HUES6 (cell line): Measurements from ENCODE around the gene GRPEL2.

Source experiments
- H3K27ac ChIP-seq: 2 replicates; pipeline ENCODE4 v1.7.0; 2013; ENCODE audit warnings: low read depth, mild to moderate bottlenecking, low read length, inconsistent platforms
- H3K27me3 ChIP-seq: 2 replicates; pipeline ENCODE4 v1.6.1; 2013; ENCODE audit warnings: low read length; ENCODE audit not compliant: control insufficient read depth, insufficient read depth
- H3K36me3 ChIP-seq: 2 replicates; pipeline ENCODE4 v1.6.1; 2013; ENCODE audit warnings: low read length; ENCODE audit not compliant: control insufficient read depth, insufficient read depth
- H3K4me1 ChIP-seq: 2 replicates; pipeline ENCODE4 v1.6.1; 2013; ENCODE audit warnings: low read length; ENCODE audit not compliant: control insufficient read depth, insufficient read depth
- H3K4me3 ChIP-seq: 2 replicates; pipeline ENCODE4 v1.5.1; 2013; ENCODE audit warnings: low read depth, low read length
- H3K9ac ChIP-seq: one replicate; pipeline ENCODE4 v1.6.1; 2013; ENCODE audit warnings: mild to moderate bottlenecking, low read length
- H3K9me3 ChIP-seq: 2 replicates; pipeline ENCODE4 v1.6.1; 2013; ENCODE audit warnings: low read depth, low read length; ENCODE audit not compliant: control insufficient read depth, insufficient read depth

The GRPEL2 gene

DNA sequence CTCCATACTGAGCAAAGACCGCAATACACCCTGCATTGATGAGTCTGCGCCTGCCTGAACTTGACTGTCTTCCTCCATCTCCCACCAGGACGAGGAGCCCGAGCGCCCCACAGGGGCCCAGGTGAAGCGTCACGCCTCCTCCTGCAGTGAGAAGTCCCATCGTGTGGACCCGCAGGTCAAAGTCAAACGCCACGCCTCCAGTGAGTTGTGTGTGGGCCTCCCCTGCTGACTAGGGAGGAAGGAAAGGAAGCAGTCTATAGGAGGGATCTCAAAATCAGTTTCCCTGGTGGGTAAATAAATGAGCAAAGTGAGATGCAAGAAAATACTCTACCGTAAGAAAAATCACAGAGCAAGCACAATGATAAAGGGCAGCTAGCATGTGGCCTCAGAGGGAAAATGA is 22.8 kb upstream of the GRPEL2 start:
- H3K27me3 ChIP-seq = no peaks in the 10 kb centered on the region
- H3K9ac ChIP-seq = no peak overlapping the region
- no peak overlapping the region for H3K27ac ChIP-seq
- H3K36me3 ChIP-seq = no peaks in the 10 kb centered on the region
- H3K9me3 ChIP-seq = no peaks in the 10 kb centered on the region
- peaks cover 16% of the 10 kb centered on the region for H3K4me1 ChIP-seq
- no peak overlapping the region for H3K4me3 ChIP-seq

DNA sequence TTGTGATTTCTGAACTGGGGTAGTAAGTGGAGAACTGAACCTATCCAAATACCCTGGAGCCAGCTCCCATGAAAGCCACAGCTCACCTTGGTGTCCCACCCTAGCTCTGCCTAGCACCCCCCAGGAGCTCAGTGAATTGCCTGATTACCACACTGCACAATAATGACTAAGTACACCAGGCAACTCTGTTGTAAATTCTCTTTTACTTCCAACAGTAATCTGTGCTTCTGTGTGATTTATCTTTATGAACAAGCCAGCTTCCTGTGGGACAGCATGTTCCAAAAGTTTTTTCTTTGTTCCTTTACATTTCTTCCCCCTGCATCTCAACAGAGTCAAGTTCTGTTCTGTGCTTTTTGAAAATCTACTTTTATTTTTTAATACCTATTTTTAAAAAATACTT is 22.1 kb upstream of the GRPEL2 start:
- H3K9ac ChIP-seq = no peak overlapping the region
- H3K4me3 ChIP-seq = no peak overlapping the region
- H3K27me3 ChIP-seq = no peaks in the 10 kb centered on the region
- no peaks in the 10 kb centered on the region for H3K36me3 ChIP-seq
- H3K4me1 ChIP-seq = peaks cover 14% of the 10 kb centered on the region; the same call in 1 of the 2 replicates
- no peaks in the 10 kb centered on the region for H3K9me3 ChIP-seq
- H3K27ac ChIP-seq = no peak overlapping the region

DNA sequence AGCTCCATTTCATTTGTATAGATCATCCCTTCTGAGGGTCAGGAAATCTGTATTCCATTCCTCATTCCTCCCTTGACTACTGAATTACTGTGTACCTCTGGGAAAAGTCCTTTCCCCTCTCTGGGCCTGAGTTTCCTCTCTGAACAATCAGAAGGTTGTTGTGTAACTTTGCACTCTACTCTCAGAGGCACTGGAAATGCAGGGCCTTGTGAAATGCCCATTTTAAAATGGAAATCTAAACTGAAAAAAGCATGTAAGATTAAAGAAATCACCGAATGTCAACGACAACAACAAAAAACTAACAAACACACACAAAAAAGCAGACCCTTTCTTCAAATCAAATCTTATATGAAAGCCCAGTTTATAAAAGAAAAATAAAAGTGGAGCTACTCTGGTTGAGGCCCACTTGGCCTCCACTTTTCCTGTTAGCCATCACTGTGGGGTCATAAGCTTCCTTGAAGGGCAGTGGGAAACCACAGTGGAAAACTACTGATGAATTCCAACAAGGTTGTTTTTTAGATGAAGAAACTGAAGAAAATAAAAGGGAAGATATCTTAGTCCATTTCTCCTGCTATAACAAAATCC is 21.6 kb upstream of the GRPEL2 start:
- Histone ChIP-seq H3K27ac (no peak overlapping the region), H3K4me1 (peaks cover 14% of the 10 kb centered on the region; the same call in 1 of the 2 replicates), H3K4me3 (no peak overlapping the region), H3K36me3 (no peaks in the 10 kb centered on the region), H3K9ac (no peak overlapping the region), H3K9me3 (no peaks in the 10 kb centered on the region), H3K27me3 (no peaks in the 10 kb centered on the region)

GRCh38 chr5:149324641-149325040 is 20.7 kb upstream of the GRPEL2 start:
- H3K4me3 ChIP-seq = no peak overlapping the region
- H3K9me3 ChIP-seq = no peaks in the 10 kb centered on the region
- no peaks in the 10 kb centered on the region for H3K36me3 ChIP-seq
- no peak overlapping the region for H3K9ac ChIP-seq
- no peak overlapping the region for H3K27ac ChIP-seq
- no peaks in the 10 kb centered on the region for H3K27me3 ChIP-seq
- peaks cover 14% of the 10 kb centered on the region; the same call in 1 of the 2 replicates for H3K4me1 ChIP-seq

DNA sequence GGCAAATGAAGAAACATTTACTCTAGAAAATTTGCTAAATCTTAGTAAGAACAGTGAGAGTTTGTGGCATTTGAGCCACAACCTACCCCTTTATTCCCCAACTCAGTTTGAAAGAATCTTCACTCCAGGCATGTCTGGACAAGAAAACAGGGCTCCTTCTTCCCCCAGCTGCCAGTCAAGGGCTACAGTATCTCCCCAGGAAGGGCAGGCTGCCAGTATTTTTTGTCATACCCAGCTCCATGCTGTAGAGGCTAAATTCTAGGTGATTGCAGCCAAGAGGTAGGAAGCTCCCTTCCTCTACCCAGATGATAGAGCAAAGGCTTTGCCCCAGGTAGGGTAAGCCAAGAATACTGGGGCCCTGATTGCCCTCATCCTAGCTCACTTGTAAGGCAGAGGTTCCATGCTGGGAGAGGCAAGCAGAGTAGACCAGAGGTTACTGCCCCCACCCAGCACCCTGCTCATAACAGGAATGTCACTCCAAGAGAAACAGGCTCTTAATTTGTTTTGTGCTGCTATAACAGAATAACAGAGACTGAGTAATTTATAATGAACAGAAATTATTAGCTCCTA is 20.0 kb upstream of the GRPEL2 start:
- Histone ChIP-seq H3K4me1 (peaks cover 14% of the 10 kb centered on the region; the same call in 1 of the 2 replicates), H3K27me3 (no peaks in the 10 kb centered on the region), H3K36me3 (no peaks in the 10 kb centered on the region), H3K27ac (no peak overlapping the region), H3K4me3 (no peak overlapping the region), H3K9ac (no peak overlapping the region), H3K9me3 (no peaks in the 10 kb centered on the region)

DNA sequence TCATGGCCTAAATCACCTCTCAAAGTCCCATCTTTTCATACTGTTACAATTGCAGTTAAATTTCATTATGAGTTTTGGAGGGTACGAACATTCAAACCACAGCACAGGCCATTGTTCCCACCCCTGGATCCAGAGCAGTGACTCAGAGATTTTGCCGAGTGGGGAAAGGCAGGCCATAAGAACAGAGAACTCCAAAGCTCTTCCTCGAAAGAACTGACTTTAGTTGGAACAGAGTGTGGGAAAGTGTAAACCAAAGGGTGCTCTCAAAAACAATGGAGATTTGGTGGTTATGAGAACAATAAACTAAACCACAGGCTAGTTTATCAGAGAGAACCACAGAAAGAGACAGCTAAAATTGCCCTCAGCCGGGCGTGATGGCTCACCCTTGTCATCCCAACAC is 19.4 kb upstream of the GRPEL2 start:
- Histone ChIP-seq H3K9ac (no peak overlapping the region), H3K27ac (no peak overlapping the region), H3K36me3 (no peaks in the 10 kb centered on the region), H3K4me1 (peaks cover 9% of the 10 kb centered on the region; the same call in 1 of the 2 replicates), H3K4me3 (no peak overlapping the region), H3K27me3 (no peaks in the 10 kb centered on the region), H3K9me3 (no peaks in the 10 kb centered on the region)

GRCh38 chr5:149326611-149327010 is 18.7 kb upstream of the GRPEL2 start:
- Histone ChIP-seq H3K27me3 (no peaks in the 10 kb centered on the region), H3K9me3 (no peaks in the 10 kb centered on the region), H3K4me1 (peaks cover 4% of the 10 kb centered on the region; the same call in 1 of the 2 replicates), H3K27ac (no peak overlapping the region), H3K4me3 (no peak overlapping the region), H3K36me3 (no peaks in the 10 kb centered on the region), H3K9ac (no peak overlapping the region)

DNA sequence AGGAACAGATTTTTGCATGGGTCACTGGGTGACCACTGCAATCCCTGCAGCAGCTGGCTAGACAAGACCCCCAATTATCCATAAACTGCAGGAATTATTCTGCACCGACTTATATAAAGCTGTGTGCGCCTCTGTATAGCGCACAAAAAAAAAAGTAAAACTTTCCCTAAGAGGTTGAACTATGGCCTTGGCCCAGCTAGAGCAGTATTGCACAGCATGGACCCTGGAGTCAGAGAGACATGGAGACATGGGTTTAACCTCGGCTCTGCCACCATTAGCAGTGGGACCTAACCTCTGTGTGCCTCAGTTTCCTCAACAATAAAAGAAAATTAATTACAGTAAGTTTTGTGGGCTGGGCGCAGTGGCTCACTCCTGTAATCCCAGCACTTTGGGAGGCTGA is 17.1 kb upstream of the GRPEL2 start:
- no peak overlapping the region for H3K4me3 ChIP-seq
- H3K9me3 ChIP-seq = no peaks in the 10 kb centered on the region
- H3K27me3 ChIP-seq = no peaks in the 10 kb centered on the region
- H3K4me1 ChIP-seq = no peaks in the 10 kb centered on the region
- no peak overlapping the region for H3K27ac ChIP-seq
- H3K36me3 ChIP-seq = no peaks in the 10 kb centered on the region
- H3K9ac ChIP-seq = no peak overlapping the region

- no peak overlapping the region for H3K9ac ChIP-seq
- no peaks in the 10 kb centered on the region for H3K36me3 ChIP-seq
- no peaks in the 10 kb centered on the region for H3K27me3 ChIP-seq
- no peaks in the 10 kb centered on the region for H3K9me3 ChIP-seq
- no peak overlapping the region for H3K4me3 ChIP-seq
- H3K4me1 ChIP-seq = no peaks in the 10 kb centered on the region
- no peak overlapping the region for H3K27ac ChIP-seq
Observed at GRCh38 chr5:149333711-149334443, 11.4 kb upstream of the GRPEL2 start.

- no peaks in the 10 kb centered on the region for H3K4me1 ChIP-seq
- H3K4me3 ChIP-seq = no peak overlapping the region
- H3K36me3 ChIP-seq = no peaks in the 10 kb centered on the region
- H3K27me3 ChIP-seq = no peaks in the 10 kb centered on the region
- H3K9me3 ChIP-seq = no peaks in the 10 kb centered on the region
- H3K27ac ChIP-seq = no peak overlapping the region
- no peak overlapping the region for H3K9ac ChIP-seq
Observed at GRCh38 chr5:149337736-149338135, 7.6 kb upstream of the GRPEL2 start.

GRCh38 chr5:149338364-149338763 is 6.9 kb upstream of the GRPEL2 start:
- H3K4me3 ChIP-seq = no peak overlapping the region
- no peaks in the 10 kb centered on the region for H3K27me3 ChIP-seq
- no peaks in the 10 kb centered on the region for H3K9me3 ChIP-seq
- H3K27ac ChIP-seq = no peak overlapping the region
- no peaks in the 10 kb centered on the region for H3K36me3 ChIP-seq
- no peaks in the 10 kb centered on the region for H3K4me1 ChIP-seq
- H3K9ac ChIP-seq = no peak overlapping the region
